HepG2 (cell line): ENCODE data around the gene BRI3BP. TPM values are rescaled to one million over a fixed set of nuclear protein-coding genes. Genes with fewer than 3 reads are reported as not detected.

Source experiments
- ATAC-seq: fragments of 200-7000 bp; cut with Tn5 transposase; 3 replicates; pipeline ENCODE4 v1.9.1; 2020; ENCODE audit warnings: mild to moderate bottlenecking, moderate library complexity
- Bru-seq: library from RNA; stranded (reverse); fragments of 400-500 nt; gene quantifications from one replicate; lab custom pipeline; 2021; lab: Mats Ljungman, UMichigan
- BruChase-seq, 2 experiments: library from RNA; stranded (reverse); fragments of 400-500 nt; gene quantifications; one replicate each; lab custom pipeline; 2021; lab: Mats Ljungman, UMichigan
- BruUV-seq: library from RNA; stranded (reverse); fragments of 400-500 nt; replicated peaks from 2 replicates; lab custom pipeline; 2021; lab: Mats Ljungman, UMichigan
- CTCF ChIA-PET: fragments of 300-600 bp; formaldehyde crosslinking; extraction: SDS; loops from one replicate; lab custom pipeline; 2021; ENCODE audit warnings: low total read pairs, inconsistent platforms, low intra/inter-chr PET ratio; lab: Yijun Ruan, JAX
- POLR2A ChIA-PET: fragments of 350-600 bp; sonication (Branson Sonifier 250); formaldehyde crosslinking; loops from one replicate; lab custom pipeline; 2020; ENCODE audit warnings: antibody characterized with exemption, inconsistent platforms; lab: Yijun Ruan, JAX
- DNase-seq: peaks from one replicate; pipeline ENCODE4 v3.0.0-alpha.2; 2015; ENCODE audit warnings: low spot score
- FAIRE-seq: peaks from 3 replicates; lab custom pipeline; 2011; peaks lifted over from hg19 to GRCh38; lab: Jason Lieb, UNC
- H2AFZ ChIP-seq: one replicate; pipeline ENCODE4 v1.6.1; 2011; ENCODE audit warnings: low read length, inconsistent platforms
- H3K27ac ChIP-seq: fragments of 300-600 bp; 3 replicates; pipeline ENCODE4 v1.8.0; 2011; ENCODE audit warnings: mixed run types, mild to moderate bottlenecking, mixed read lengths, low read length, inconsistent platforms; ENCODE audit not compliant: insufficient read depth; ENCODE audit errors: extremely low read length
- H3K27me3 ChIP-seq, 2 experiments: fragments of 200-600 bp in 1 of 2; 2 replicates in 1 of 2; 3 replicates in 1 of 2; pipeline versions ENCODE4 v1.6.0 to v1.8.0; 2011; ENCODE audit warnings: low read length in 2 of 2, mild to moderate bottlenecking in 2 of 2, moderate library complexity in 2 of 2, inconsistent platforms in 1 of 2; ENCODE audit not compliant: insufficient read depth in 2 of 2, control insufficient read depth in 1 of 2
- H3K36me3 ChIP-seq, 2 experiments: fragments of 200-600 bp in 1 of 2; replicated peaks in 1 of 2; 2 replicates in 1 of 2; 3 replicates in 1 of 2; pipeline versions ENCODE4 v1.5.1 to v1.8.0; 2011; ENCODE audit warnings: low read length in 2 of 2, inconsistent platforms in 1 of 2; ENCODE audit not compliant: insufficient read depth in 2 of 2, control insufficient read depth in 1 of 2
- H3K4me1 ChIP-seq: 2 replicates; pipeline ENCODE4 v1.5.1; 2012; ENCODE audit warnings: low read length, inconsistent platforms; ENCODE audit not compliant: insufficient read depth
- H3K4me2 ChIP-seq: 2 replicates; pipeline ENCODE4 v1.6.0; 2011; ENCODE audit warnings: low read depth, low read length, inconsistent platforms
- H3K4me3 ChIP-seq, 3 experiments: fragments of 200-600 bp in 1 of 3; sonication (generic), shearing (Covaris generic) in 1 of 3; replicated peaks in 1 of 3; 2 replicates each; pipeline ENCODE4 v1.5.1; 2011 to 2016; ENCODE audit warnings: low read length in 3 of 3, inconsistent platforms in 2 of 3, low read depth in 2 of 3, mild to moderate bottlenecking in 2 of 3, control low read depth in 1 of 3, mixed read lengths in 1 of 3; ENCODE audit not compliant: insufficient read depth in 1 of 3
- H3K79me2 ChIP-seq: one replicate; pipeline ENCODE4 v1.6.1; 2011; ENCODE audit warnings: low read length, inconsistent platforms; ENCODE audit not compliant: insufficient read depth
- H3K9ac ChIP-seq: 2 replicates; pipeline ENCODE4 v1.6.0; 2011; ENCODE audit warnings: mild to moderate bottlenecking, low read depth, low read length, inconsistent platforms; ENCODE audit not compliant: insufficient read depth
- H3K9me3 ChIP-seq: 2 replicates; pipeline ENCODE4 v1.5.1; 2012; ENCODE audit warnings: mild to moderate bottlenecking, low read length
- H4K20me1 ChIP-seq: 2 replicates; pipeline ENCODE4 v1.6.0; 2011; ENCODE audit warnings: inconsistent platforms, mild to moderate bottlenecking, low read length, moderate library complexity; ENCODE audit not compliant: insufficient read depth
- ETV6 ChIP-seq: sonication (generic); formaldehyde crosslinking; conservative IDR thresholded peaks from 2 replicates; pipeline ENCODE4 v1.4.0; 2020; ENCODE audit warnings: missing genetic modification reagents
- FLYWCH1 ChIP-seq: sonication (generic); formaldehyde crosslinking; IDR thresholded peaks from 2 replicates; pipeline ENCODE4 v1.8.1; 2023; ENCODE audit warnings: mild to moderate bottlenecking, missing genetic modification reagents
- GABPB1 ChIP-seq: IDR thresholded peaks from 2 replicates; pipeline ENCODE4 v1.6.1; 2016; ENCODE audit warnings: mild to moderate bottlenecking, missing genetic modification reagents, moderate library complexity, missing compliant biosample characterization
- HBP1 ChIP-seq: IDR thresholded peaks from 2 replicates; pipeline ENCODE4 v1.6.1; 2016; ENCODE audit warnings: low read depth, control low read depth
- KDM5B ChIP-seq: sonication (generic); formaldehyde crosslinking; IDR thresholded peaks from 2 replicates; pipeline ENCODE4 v1.4.0; 2020; ENCODE audit warnings: missing genetic modification reagents, mild to moderate bottlenecking, borderline replicate concordance
- KMT2A ChIP-seq: sonication (generic); formaldehyde crosslinking; IDR thresholded peaks from 2 replicates; pipeline ENCODE4 v1.4.0; 2020; ENCODE audit warnings: missing genetic modification reagents
- MXD1 ChIP-seq: sonication (generic); formaldehyde crosslinking; IDR thresholded peaks from 2 replicates; pipeline ENCODE4 v1.4.0; 2020; ENCODE audit warnings: mild to moderate bottlenecking, missing genetic modification reagents
- NBN ChIP-seq: fragments of 450-650 bp; conservative IDR thresholded peaks from 2 replicates; pipeline ENCODE4 v1.6.1; 2017
- WIZ ChIP-seq: sonication (generic); formaldehyde crosslinking; IDR thresholded peaks from 2 replicates; pipeline ENCODE4 v1.5.1; 2020; ENCODE audit warnings: mild to moderate bottlenecking, missing genetic modification reagents
- ZBTB14 ChIP-seq: sonication (generic); formaldehyde crosslinking; IDR thresholded peaks from 2 replicates; pipeline ENCODE4 v1.4.0; 2020; ENCODE audit warnings: missing genetic modification reagents
- ZMYM3 ChIP-seq: sonication (generic); formaldehyde crosslinking; IDR thresholded peaks from 2 replicates; pipeline ENCODE4 v1.5.1; 2020; ENCODE audit warnings: mild to moderate bottlenecking, missing genetic modification reagents
- ZNF430 ChIP-seq: sonication (generic); formaldehyde crosslinking; IDR thresholded peaks from 2 replicates; pipeline ENCODE4 v1.9.0; 2021; ENCODE audit warnings: mild to moderate bottlenecking, missing genetic modification reagents
- ZNF510 ChIP-seq: sonication (generic); formaldehyde crosslinking; IDR thresholded peaks from 2 replicates; pipeline ENCODE4 v1.4.0; 2020; ENCODE audit warnings: low read depth, mild to moderate bottlenecking, missing genetic modification reagents
- ZNF567 ChIP-seq: sonication (generic); formaldehyde crosslinking; IDR thresholded peaks from 2 replicates; pipeline ENCODE4 v1.8.1; 2023; ENCODE audit warnings: mild to moderate bottlenecking, missing genetic modification reagents, borderline replicate concordance
- ZNF883 ChIP-seq: sonication (generic); formaldehyde crosslinking; IDR thresholded peaks from 2 replicates; pipeline ENCODE4 v1.5.1; 2020; ENCODE audit warnings: mild to moderate bottlenecking, missing genetic modification reagents; ENCODE audit errors: not compliant biosample characterization
- WGBS: methylation state at CpG from one replicate; pipeline ENCODE4 v1.1.6; 2017; ENCODE audit warnings: low lambda C conversion rate; 5-methylcytosine and 5-hydroxymethylcytosine counted together
- in situ Hi-C: cut with HindIII; loops from 2 replicates; pipeline ENCODE4 v1.10.0; 2017; ENCODE audit warnings: low pct_unique_long_range_greater_than_20kb; ENCODE audit not compliant: extremely low pct_ligation_motif_present
- intact Hi-C: fragments of 100-400 bp; cut with micrococcal nuclease; formaldehyde crosslinking; loops from one replicate; pipeline ENCODE4 v1.10.0; 2022; ENCODE audit not compliant: unreplicated experiment
- long read RNA-seq, 2 experiments: library from RNA in 1 of 2; library from polyadenylated mRNA in 1 of 2; stranded (forward) in 1 of 2; unstranded in 1 of 2; transcript quantifications; one replicate each; pipeline ENCODE4 v2.0.0, GENCODE V29; 2019 to 2022
- polyA minus RNA-seq, 3 experiments: library from RNA; depleted of rRNA, polyadenylated mRNA; stranded (reverse); fragments of >200 nt; gene quantifications; 2 replicates each; pipeline ENCODE4 v1.2.3, GENCODE V29; 2011; ENCODE audit warnings: low replicate concordance in 1 of 3
- polyA plus RNA-seq, 8 experiments: library from polyadenylated mRNA; depleted of rRNA in 3 of 8; stranded (reverse) in 7 of 8; unstranded in 1 of 8; fragments of >200 nt; fragmentation: Illumina TruSeq in 4 of 8; extraction: Trizol in 4 of 8; gene quantifications; 2 replicates each; pipeline versions ENCODE4 v1.2.1 to v1.2.3, GENCODE V29; 2011 to 2016; ENCODE audit warnings: low read depth in 4 of 8, missing spikeins in 1 of 8, mixed read lengths in 1 of 8; ENCODE audit not compliant: insufficient read depth in 1 of 8
- total RNA-seq, 5 experiments: library from RNA; depleted of rRNA; stranded (reverse); fragments of >200 nt; fragmentation: Illumina TruSeq; extraction: Trizol; gene quantifications; 2 replicates each; pipeline ENCODE4 v1.2.3, GENCODE V29; 2016; ENCODE audit warnings: low read depth in 1 of 5

BRI3BP gene
- 17.6 and 21.1 TPM in 2 replicates for total RNA-seq (2016; rRNA removed; fragmentation: Illumina TruSeq; extraction: Trizol)
- 5.0 and 5.2 TPM in 2 replicates for total RNA-seq (2016; cell fraction: cytosol; rRNA removed; fragmentation: Illumina TruSeq; extraction: Trizol; ENCODE audit: low read depth)
- total RNA-seq (2016; cell fraction: insoluble cytoplasmic fraction; rRNA removed; fragmentation: Illumina TruSeq; extraction: Trizol), result 16.5 and 21.3 TPM in 2 replicates
- total RNA-seq (2016; cell fraction: membrane; rRNA removed; fragmentation: Illumina TruSeq; extraction: Trizol), result 14.9 and 15.7 TPM in 2 replicates
- total RNA-seq (2016; cell fraction: nucleus; rRNA removed; fragmentation: Illumina TruSeq; extraction: Trizol), result 15.9 and 20.4 TPM in 2 replicates
- polyA plus RNA-seq (2011; rRNA removed), result 6.4 and 7.5 TPM in 2 replicates
- polyA plus RNA-seq (2011; cell fraction: cytosol; rRNA removed), result 6.3 and 6.6 TPM in 2 replicates
- 2.9 and 3.0 TPM in 2 replicates for polyA plus RNA-seq (2011; cell fraction: nucleus; rRNA removed)
- 6.1 and 7.2 TPM in 2 replicates for polyA plus RNA-seq (2012)
- 4.9 and 5.3 TPM in 2 replicates for polyA plus RNA-seq (2016; cell fraction: cytosol; fragmentation: Illumina TruSeq; extraction: Trizol; ENCODE audit: low read depth)
- 13.2 and 14.3 TPM in 2 replicates for polyA plus RNA-seq (2016; cell fraction: insoluble cytoplasmic fraction; fragmentation: Illumina TruSeq; extraction: Trizol; ENCODE audit: low read depth)
- 9.2 TPM in 2 replicates for polyA plus RNA-seq (2016; cell fraction: membrane; fragmentation: Illumina TruSeq; extraction: Trizol; ENCODE audit: low read depth)
- 20.9 and 21.2 TPM in 2 replicates for polyA plus RNA-seq (2016; cell fraction: nucleus; fragmentation: Illumina TruSeq; extraction: Trizol; ENCODE audit: insufficient read depth, low read depth)
- polyA minus RNA-seq (2011; rRNA and poly(A)+ RNA removed; ENCODE audit: low replicate concordance), result 14.9 and 34.8 TPM in 2 replicates
- polyA minus RNA-seq (2011; cell fraction: cytosol; rRNA and poly(A)+ RNA removed), result 10.7 and 11.1 TPM in 2 replicates
- 5.8 and 6.5 TPM in 2 replicates for polyA minus RNA-seq (2011; cell fraction: nucleus; rRNA and poly(A)+ RNA removed)
- Bru-seq, nascent RNA, result percentile 65 among the genes with signal in this experiment
- percentile 79 among the genes with signal in this experiment for BruChase-seq, experiment 1, labeled RNA remaining after a 6-hour chase
- percentile 74 among the genes with signal in this experiment for BruChase-seq, experiment 2, labeled RNA remaining after a 2-hour chase
- long read RNA-seq, experiment 1, full-length matches to known transcripts, result 23 of 27 reads
- long read RNA-seq, experiment 1, partial matches to known transcripts, result 0 of 27 reads
- long read RNA-seq, experiment 1, other reads (novel, unspliced or antisense), result 4 of 27 reads
- long read RNA-seq, experiment 2, full-length matches to known transcripts, result 14 of 29 reads
- long read RNA-seq, experiment 2, partial matches to known transcripts, result 0 of 29 reads
- long read RNA-seq, experiment 2, other reads (novel, unspliced or antisense), result 15 of 29 reads

- DNase-seq (peak; percentile 27), FAIRE-seq (no peak), ATAC-seq (peak; percentile 71)
- H3K79me2 ChIP-seq, result peaks cover 41% of the 10 kb centered on the region
- H3K4me2 ChIP-seq, result peak within 1 kb of the TSS; percentile 91
- H4K20me1 ChIP-seq, result peaks cover 5% of the 10 kb centered on the region; the same call in 1 of the 2 replicates
- peak within 1 kb of the TSS; percentile 74 for H3K9ac ChIP-seq
- BruUV-seq, result no TSS peak
- in situ Hi-C loops, result no loop called here
- H3K36me3 ChIP-seq, result no peaks in the 10 kb centered on the region
- 4% methylated on average over 12 of the region's 112 CpGs for WGBS
- ChIA-PET POLR2A (interaction anchor here (1.0 to 1.6 kb wide), 3 partner anchors 55 to 99 kb away, joined by 3 to 4 read pairs (median 3); no protein-coding TSS in a partner anchor), CTCF (no interaction called here)
- H2AFZ ChIP-seq, result peak within 1 kb of the TSS; percentile 56
- peak within 1 kb of the TSS; percentile 76 to 91 (median 83) for H3K4me3 ChIP-seq
- H3K4me1 ChIP-seq, result peaks cover 42% of the 10 kb centered on the region
- H3K27me3 ChIP-seq, result no peaks in the 10 kb centered on the region; a peak in 1 of 5 replicates
- no peaks in the 10 kb centered on the region for H3K9me3 ChIP-seq
- intact Hi-C loops, result loop anchor here (2.0 kb wide), 1 partner anchor 99 kb away; no protein-coding TSS in a partner anchor
- H3K27ac ChIP-seq, result peak within 1 kb of the TSS; percentile 75
- TF ChIP-seq HBP1 (CRISPR knock-in tag), result peak; percentile 98
- TF ChIP-seq ZNF883 (CRISPR knock-in tag), result no peak
- no peak for TF ChIP-seq ETV6 (CRISPR knock-in tag)
- peak; percentile 19; the same call in 1 of the 2 replicates for TF ChIP-seq ZBTB14 (CRISPR knock-in tag)
- no peak for TF ChIP-seq ZNF567
- no peak for TF ChIP-seq ZMYM3 (CRISPR knock-in tag)
- no peak for TF ChIP-seq FLYWCH1
- peak; percentile 26; the same call in 1 of the 2 replicates for TF ChIP-seq ZNF430 (CRISPR knock-in tag)
- TF ChIP-seq NBN, result no peak
- TF ChIP-seq GABPB1 (CRISPR knock-in tag), result 0 out of 2 replicates have a peak, but pooled peaks have one; percentile 32
- peak; percentile 64; the same call in 1 of the 2 replicates for TF ChIP-seq MXD1 (CRISPR knock-in tag)
- TF ChIP-seq WIZ (CRISPR knock-in tag), result no peak
- no peak for TF ChIP-seq KDM5B (CRISPR knock-in tag)
- TF ChIP-seq ZNF510 (CRISPR knock-in tag), result no peak
- peak; percentile 72; the same call in 1 of the 2 replicates for TF ChIP-seq KMT2A (CRISPR knock-in tag)
Measured at GRCh38 chr12:124993626-124994436, at the start of gene BRI3BP. Gene BRI3BP (plus strand): TSS chr12:124993645. CDS start chr12:124993791, 146 bp downstream.
